HTR-8/SVneo (cell line): ENCODE data around the gene NGLY1.

Experiments
- DNase-seq: peaks from one replicate; pipeline ENCODE4 v3.0.0; 2011; ENCODE audit warnings: low spot score, mixed read lengths; ENCODE audit not compliant: insufficient read length
- FAIRE-seq: peaks from 2 replicates; lab custom pipeline; 2011; peaks lifted over from hg19 to GRCh38; lab: Jason Lieb, UNC

The NGLY1 gene

DNA sequence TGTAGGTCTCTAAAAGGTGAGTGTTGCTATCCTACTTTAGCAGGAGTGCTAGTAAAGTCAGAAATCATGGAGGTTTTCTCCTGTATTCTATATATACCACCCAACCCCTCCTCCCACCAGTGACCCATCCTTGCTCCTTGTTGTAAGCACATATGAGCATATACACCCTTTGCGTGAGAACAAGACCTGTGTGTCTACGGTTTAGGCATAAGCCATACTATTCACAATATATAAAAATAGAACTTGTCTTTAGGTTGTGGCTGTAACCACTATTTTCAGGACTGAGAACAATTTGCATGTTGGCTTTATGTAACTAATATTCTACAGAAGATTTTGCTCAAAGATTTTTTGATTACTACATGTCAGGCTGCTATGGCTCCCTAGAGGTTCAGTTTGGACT lies 59.4 kb downstream of the NGLY1 start:
- FAIRE-seq (no peak), DNase-seq (no peak)

GRCh38 chr3:25719321-25719720 lies 63.9 kb downstream of the NGLY1 start:
- no peak for FAIRE-seq
- DNase-seq: no peak

DNA sequence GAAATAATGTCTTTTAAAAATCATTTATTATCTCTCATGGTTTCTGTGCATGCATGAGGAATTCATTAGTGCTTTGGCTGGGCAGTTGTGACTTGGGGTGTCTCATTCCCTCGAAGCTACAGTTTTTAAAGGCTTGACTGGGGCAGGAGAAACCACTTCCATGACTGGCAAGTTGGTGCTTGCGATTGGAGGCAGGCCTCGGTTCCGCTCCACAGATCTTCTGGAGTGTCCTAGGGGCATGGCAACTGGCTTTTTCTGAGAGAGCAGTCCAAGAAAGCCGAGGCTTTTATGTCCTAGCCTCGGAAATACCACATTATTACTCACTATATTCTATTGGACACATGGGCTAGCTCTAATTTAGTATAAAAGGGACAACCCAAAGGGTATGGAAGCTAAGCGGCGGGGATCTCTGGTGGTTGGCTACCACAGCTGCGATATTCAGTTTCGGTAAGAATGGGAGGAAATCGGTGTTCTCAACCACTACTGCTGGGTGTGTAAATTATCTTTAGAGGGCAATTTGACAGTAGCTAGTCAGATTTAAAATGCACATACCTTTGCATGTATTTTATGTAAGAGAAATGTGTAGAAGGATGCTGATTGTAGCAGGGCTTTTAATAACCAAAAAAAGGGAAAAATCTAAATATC lies 69.8 kb downstream of the NGLY1 start:
- DNase-seq: no peak
- FAIRE-seq: no peak

GRCh38 chr3:25711090-25711489 lies 72.2 kb downstream of the NGLY1 start:
- DNase-seq (no peak), FAIRE-seq (no peak)

DNA sequence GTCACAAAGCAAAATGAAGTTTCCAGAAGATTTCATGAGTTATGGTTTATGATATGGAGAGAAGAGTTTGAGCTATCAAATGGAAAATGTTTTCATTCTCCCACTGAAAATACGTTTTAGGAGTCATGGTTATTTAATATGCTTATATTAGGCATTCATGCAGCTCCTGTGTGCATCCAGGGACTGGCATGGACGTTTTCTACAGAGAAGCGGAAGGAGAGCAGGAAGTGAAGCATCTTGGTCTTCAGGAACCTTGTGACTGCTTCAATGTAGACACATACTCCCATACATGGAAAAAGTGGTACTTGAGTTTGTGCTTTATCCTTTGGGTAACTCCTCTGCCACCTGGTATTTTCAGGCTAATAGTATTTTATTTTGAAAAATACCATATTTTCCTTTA lies 75.2 kb downstream of the NGLY1 start:
- FAIRE-seq (no peak), DNase-seq (no peak)

GRCh38 chr3:25707268-25707926 lies 75.8 kb downstream of the NGLY1 start:
- FAIRE-seq: no peak
- DNase-seq: no peak

DNA sequence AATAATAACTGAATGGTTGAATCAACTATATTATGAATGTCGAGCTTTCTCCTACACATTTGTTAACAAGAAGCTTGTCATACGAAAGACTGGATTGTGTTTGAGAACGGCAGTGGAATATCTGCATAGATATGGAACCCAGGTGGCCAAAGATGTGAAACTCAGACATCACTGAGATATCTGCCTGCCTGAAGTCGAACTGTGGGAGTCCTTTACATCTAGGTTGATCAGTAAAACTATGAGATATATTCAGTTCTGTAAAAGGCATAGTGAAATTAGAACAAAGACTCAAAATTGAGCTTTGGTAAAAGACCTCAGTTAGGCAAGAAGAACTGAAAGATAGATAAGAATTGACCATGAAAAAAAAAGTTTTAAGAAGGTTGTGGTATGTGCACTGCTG lies 77.0 kb downstream of the NGLY1 start:
- DNase-seq (no peak), FAIRE-seq (no peak)

DNA sequence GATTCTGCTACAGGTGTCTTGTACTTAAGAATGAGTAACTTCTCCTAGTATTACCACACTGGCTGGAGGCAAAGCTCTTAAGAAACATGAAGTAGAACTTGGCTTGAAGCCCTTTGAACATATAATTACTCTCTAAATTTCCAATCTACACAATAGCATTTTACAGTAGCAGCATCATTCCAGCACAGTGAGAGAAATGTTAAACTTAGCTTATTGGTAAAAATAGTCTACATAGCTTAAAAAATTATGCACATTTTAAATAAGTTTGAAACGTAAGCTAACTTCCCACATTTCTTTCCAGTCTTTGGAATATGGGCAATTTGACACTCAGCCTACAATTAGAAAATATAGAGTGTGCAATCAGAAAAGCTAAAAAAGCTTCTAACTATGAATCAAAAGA lies 85.7 kb downstream of the NGLY1 start:
- no peak for DNase-seq
- FAIRE-seq: no peak

GRCh38 chr3:25695731-25696420 lies 87.4 kb downstream of the NGLY1 start:
- DNase-seq (no peak), FAIRE-seq (no peak)

DNA sequence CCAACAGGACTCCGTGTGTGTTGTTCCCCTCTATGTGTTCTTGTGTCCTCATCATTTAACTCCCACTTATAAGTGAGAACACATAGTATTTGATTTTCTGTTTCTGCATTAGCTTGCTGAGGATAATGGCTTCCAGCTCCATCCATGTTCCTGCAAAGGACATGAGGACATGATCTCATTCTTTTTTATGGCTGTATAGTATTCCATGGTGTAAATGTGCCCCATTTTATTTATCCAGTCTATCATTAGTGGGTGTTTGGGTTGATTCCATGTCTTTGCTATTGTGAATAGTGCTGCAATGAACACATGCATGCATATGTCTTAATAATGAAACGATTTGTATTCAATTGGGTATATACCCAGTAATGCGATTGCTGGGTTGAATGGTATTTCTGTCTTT lies 90.0 kb downstream of the NGLY1 start:
- FAIRE-seq: no peak
- DNase-seq: no peak

DNA sequence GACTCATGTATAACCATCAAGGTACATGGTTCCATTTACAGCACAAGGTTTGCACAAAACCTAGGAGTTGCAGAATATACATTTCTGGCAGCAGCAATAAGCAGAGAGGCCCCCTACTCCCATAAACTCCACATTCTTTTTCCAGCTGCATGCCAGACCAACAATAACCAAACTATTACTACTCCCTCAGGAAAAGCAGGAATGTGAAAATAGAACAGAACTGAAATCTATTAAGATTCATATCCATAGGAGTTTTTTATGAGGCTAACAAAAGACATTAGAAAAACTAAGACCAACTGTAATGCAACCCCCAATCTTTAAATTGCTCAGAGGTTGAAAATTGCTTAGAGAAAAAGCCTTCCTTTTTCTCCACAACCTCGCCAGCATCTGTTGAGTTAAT lies 90.9 kb downstream of the NGLY1 start:
- FAIRE-seq (no peak), DNase-seq (no peak)

GRCh38 chr3:25690768-25691533 lies 92.3 kb downstream of the NGLY1 start:
- DNase-seq: no peak
- FAIRE-seq: no peak

DNA sequence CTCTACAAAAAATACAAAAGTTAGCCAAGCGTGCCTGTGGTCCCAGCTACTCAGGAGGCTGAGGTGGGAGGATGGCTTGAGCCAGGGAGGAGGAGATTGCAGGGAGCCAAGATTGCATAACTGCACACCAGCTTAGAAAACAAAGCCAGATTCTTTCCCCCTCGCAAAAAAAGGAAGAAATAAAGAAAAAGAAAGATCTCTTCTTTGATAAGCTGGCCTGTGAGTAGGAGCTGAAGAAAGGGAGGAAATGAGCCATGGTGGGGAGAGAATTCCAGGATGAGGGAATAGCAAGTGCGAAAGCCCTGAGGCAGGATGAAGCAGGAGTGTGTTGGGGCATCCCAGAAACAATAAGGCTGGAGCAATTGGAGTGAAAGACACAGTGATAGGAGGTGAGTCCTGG lies 94.0 kb downstream of the NGLY1 start:
- no peak for DNase-seq
- no peak for FAIRE-seq

DNA sequence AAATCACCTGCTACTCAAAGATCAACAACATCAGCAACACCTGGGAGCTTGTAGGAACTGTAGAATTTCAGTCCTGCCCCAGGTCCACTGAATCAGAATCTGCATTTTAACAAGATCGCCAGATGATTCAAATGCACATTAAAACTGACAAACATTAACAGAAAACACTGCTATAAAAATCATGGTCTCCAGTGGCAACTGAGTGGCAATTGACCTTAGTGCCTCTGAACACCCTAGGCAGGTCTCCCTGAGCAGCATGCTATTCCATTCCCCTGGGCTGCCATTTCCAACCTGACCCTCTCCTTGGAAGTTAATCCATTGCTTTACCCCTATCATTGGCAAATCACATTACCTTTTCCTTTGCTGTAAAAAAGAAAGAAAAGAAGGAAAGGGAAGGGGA lies 95.5 kb downstream of the NGLY1 start:
- FAIRE-seq (no peak), DNase-seq (no peak)

GRCh38 chr3:25686766-25687165 lies 96.5 kb downstream of the NGLY1 start:
- DNase-seq (no peak), FAIRE-seq (no peak)

DNA sequence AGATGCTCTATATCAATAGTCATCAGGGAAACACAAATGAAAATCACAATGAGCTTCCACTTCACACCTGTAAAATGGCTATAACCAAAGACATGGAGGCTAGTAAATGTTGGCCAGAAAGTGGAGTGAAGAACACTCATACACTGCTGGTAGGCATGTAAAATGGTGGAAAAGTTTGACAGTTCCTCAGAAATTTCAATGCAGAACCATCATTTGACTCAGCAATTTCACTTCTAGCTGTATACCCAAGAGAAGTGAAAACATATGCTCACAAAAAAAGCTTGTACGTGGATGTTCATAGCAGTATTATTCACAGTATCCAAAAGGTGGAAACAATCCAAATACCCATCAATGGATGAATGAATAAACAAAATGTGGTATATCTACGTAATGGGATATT lies 99.4 kb downstream of the NGLY1 start:
- FAIRE-seq (no peak), DNase-seq (no peak)

DNA sequence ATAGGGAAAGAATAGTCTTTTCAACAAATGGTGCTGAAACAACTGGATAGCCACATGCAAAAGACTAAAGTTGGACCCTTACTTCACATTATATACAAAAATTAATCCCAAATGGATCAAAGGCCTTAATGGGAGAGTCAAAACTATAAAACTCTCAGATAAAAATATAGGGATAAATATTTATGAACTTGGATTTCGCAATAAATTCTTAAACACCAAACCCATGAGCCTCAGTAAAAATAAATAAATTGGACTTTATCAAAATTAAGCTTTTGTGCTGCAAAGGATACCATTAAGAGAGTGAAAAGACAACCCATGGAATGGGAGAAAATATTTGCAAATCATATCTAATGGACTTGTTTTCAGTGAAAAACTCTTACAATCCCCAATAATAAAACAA lies 99.8 kb downstream of the NGLY1 start:
- no peak for FAIRE-seq
- DNase-seq: no peak

DNA sequence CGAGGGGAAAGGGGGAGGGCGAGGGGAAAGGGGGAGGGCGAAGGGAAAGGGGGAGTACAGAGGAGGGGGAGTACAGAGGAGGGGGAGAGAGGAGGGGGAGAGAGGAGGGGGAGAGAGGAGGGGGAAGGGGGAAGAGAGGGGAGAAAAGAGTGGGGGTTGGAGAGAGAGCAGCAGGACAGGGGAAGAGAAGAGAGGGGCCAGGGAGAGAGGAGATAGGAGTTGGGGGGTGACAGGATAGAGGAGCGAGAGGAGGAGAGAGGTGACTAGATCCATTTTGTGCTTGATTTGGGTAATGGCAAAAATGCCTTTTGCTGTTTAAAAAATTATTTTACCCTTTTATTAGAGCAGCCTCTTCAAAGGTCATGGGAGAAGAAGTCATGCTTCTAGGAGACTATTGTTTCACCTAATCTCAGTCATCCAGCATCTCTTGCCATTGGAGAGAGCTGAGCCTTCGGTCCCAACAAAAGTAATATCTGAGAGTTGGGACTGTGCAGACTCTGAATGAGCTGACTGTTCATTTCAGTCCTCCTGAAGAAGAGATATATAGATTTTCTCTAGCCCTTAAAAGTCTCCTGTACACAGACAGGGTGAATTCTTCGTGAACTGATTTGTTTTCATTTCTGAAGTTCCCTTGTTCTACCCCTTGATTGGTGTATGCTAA lies 103.5 kb downstream of the NGLY1 start:
- FAIRE-seq (no peak), DNase-seq (no peak)

DNA sequence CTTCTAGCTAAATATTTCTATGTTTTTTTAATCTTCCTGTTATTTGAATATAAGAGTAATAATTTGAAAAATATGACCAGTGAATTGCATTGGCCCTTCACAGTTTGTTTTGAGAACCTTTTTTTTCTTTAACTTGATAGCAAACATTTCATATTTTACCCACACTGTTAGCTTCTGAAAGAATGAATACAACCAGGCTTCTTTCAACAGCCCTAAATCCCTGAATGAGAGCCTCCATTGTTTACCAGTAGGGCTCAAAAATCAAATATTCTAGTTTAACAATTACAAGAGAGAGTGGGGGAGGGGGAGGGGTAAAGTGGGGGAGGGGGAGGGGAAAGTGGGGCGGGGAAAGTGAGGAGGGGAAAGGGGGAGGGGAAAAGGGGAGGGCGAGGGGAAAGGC lies 104.1 kb downstream of the NGLY1 start:
- DNase-seq (no peak), FAIRE-seq (no peak)

- no peak for DNase-seq
- no peak for FAIRE-seq
Observed at GRCh38 chr3:25678581-25678980, 104.7 kb downstream of the NGLY1 start.
